GM18870 (cell line): Measurements from ENCODE around the gene FOXM1.

Experiments
- ATAC-seq: cut with Tn5 transposase; IDR thresholded peaks from one replicate; pipeline ENCODE4 v1.9.1; 2021; ENCODE audit warnings: moderate library complexity; ENCODE audit not compliant: unreplicated experiment

Gene FOXM1

DNA sequence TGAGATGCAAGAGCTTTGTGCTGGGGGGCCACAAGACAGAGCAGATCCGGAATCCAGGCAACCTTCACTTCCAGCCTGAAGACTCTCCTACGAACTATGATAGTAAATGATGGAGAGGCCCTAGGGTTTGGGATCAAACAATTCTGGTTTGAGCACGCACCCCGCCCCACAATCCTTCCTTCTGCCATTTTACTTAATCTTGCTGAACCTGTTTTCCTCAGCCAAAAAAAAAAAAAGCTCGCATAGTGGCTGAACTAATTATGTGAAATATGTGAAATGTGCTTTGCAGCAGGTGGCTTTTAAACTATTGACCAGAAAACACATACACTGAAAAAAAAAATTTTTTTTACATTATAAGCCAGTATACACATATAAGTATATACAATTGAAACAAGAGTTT lies 65.2 kb downstream of the FOXM1 start:
- no peak for ATAC-seq
